ENCODE measurements around the gene PNPLA7. TPM values are rescaled to one million over a fixed set of nuclear protein-coding genes. Genes with fewer than 3 reads are reported as not detected.
"Not testable (repeated sequence)": the region's sequence is repeated elsewhere in the genome, so short reads cannot be mapped to it uniquely, and the experiment has no call there.

PNPLA7 gene
- total RNA-seq, 4 donors from 2014 or later, result 11.4 to 48.6 (median 27.2) TPM

- Histone ChIP-seq H3K4me1 (no peaks in the 10 kb centered on the region), H3K36me3 (no peaks in the 10 kb centered on the region), H3K9me3 (no peaks in the 10 kb centered on the region), H3K27ac (no peak overlapping the region), H3K4me3 (no peak overlapping the region), H3K27me3 (no peaks in the 10 kb centered on the region)
- no peak for DNase-seq
- no peak for TF ChIP-seq POLR2A (IDR thresholded peaks at IDR 0.05)
- TF ChIP-seq CTCF (IDR thresholded peaks at IDR 0.05), result no peak
These were observed 33.9 kb downstream of the PNPLA7 start for GRCh38 chr9:137516144-137516917.

- H3K27ac ChIP-seq, result no peak overlapping the region
- H3K27me3 ChIP-seq, result no peaks in the 10 kb centered on the region
- no peaks in the 10 kb centered on the region for H3K36me3 ChIP-seq
- TF ChIP-seq CTCF (IDR thresholded peaks at IDR 0.05) (no peak), POLR2A (IDR thresholded peaks at IDR 0.05) (no peak)
- H3K4me3 ChIP-seq, result no peak overlapping the region
- no peaks in the 10 kb centered on the region for H3K9me3 ChIP-seq
- DNase-seq, result no peak
- no peaks in the 10 kb centered on the region for H3K4me1 ChIP-seq
These were observed 34.9 kb downstream of the PNPLA7 start for GRCh38 chr9:137515338-137515724.

GRCh38 chr9:137514691-137515337, 35.4 kb downstream of the PNPLA7 start:
- no peak for DNase-seq
- Histone ChIP-seq H3K9me3 (no peaks in the 10 kb centered on the region), H3K27ac (no peak overlapping the region), H3K36me3 (no peaks in the 10 kb centered on the region), H3K27me3 (no peaks in the 10 kb centered on the region), H3K4me3 (no peak overlapping the region), H3K4me1 (no peaks in the 10 kb centered on the region)
- TF ChIP-seq CTCF (IDR thresholded peaks at IDR 0.05) (no peak), POLR2A (IDR thresholded peaks at IDR 0.05) (no peak)

- H3K27ac ChIP-seq, DNase-seq, H3K27me3 ChIP-seq, H3K4me3 ChIP-seq, H3K4me1 ChIP-seq, H3K36me3 ChIP-seq, H3K9me3 ChIP-seq: not testable (repeated sequence)
These were observed 36.2 kb downstream of the PNPLA7 start for GRCh38 chr9:137513801-137514570.

- H3K4me1 ChIP-seq, H3K4me3 ChIP-seq, DNase-seq, H3K36me3 ChIP-seq, H3K27ac ChIP-seq, H3K27me3 ChIP-seq, H3K9me3 ChIP-seq: not testable (repeated sequence)
These were observed 37.1 kb downstream of the PNPLA7 start for GRCh38 chr9:137513136-137513535.

- H3K4me1 ChIP-seq, result no peaks in the 10 kb centered on the region
- no peaks in the 10 kb centered on the region for H3K36me3 ChIP-seq
- H3K27ac ChIP-seq, result no peak overlapping the region
- H3K27me3 ChIP-seq, result no peaks in the 10 kb centered on the region
- TF ChIP-seq CTCF (IDR thresholded peaks at IDR 0.05), result no peak
- TF ChIP-seq POLR2A (IDR thresholded peaks at IDR 0.05), result no peak
- no peak for DNase-seq
- no peaks in the 10 kb centered on the region for H3K9me3 ChIP-seq
- no peak overlapping the region for H3K4me3 ChIP-seq
These were observed 38.3 kb downstream of the PNPLA7 start for GRCh38 chr9:137511758-137512463.

GRCh38 chr9:137511126-137511525, 39.1 kb downstream of the PNPLA7 start:
- not testable (repeated sequence) for H3K27me3 ChIP-seq, H3K27ac ChIP-seq, H3K4me3 ChIP-seq, DNase-seq, H3K4me1 ChIP-seq, H3K36me3 ChIP-seq, H3K9me3 ChIP-seq
